Measurements from ENCODE around the gene SMARCA1.

- TF ChIP-seq CTCF (IDR thresholded peaks at IDR 0.05) (no peak), POLR2A (IDR thresholded peaks at IDR 0.05) (no peak)
These were observed 1.9 kb upstream of the SMARCA1 start for GRCh38 chrX:129525162-129525561.
